HG03439 (cell line): Measurements from ENCODE around the gene LIPE.
"Not testable (repeated sequence)": the region's sequence is repeated elsewhere in the genome, so short reads cannot be mapped to it uniquely, and the experiment has no call there.

Experiments
- ATAC-seq: cut with Tn5 transposase; IDR thresholded peaks from one replicate; pipeline ENCODE4 v1.9.1; 2021; ENCODE audit warnings: mild to moderate bottlenecking, moderate library complexity; ENCODE audit not compliant: unreplicated experiment

The LIPE gene, protein sequence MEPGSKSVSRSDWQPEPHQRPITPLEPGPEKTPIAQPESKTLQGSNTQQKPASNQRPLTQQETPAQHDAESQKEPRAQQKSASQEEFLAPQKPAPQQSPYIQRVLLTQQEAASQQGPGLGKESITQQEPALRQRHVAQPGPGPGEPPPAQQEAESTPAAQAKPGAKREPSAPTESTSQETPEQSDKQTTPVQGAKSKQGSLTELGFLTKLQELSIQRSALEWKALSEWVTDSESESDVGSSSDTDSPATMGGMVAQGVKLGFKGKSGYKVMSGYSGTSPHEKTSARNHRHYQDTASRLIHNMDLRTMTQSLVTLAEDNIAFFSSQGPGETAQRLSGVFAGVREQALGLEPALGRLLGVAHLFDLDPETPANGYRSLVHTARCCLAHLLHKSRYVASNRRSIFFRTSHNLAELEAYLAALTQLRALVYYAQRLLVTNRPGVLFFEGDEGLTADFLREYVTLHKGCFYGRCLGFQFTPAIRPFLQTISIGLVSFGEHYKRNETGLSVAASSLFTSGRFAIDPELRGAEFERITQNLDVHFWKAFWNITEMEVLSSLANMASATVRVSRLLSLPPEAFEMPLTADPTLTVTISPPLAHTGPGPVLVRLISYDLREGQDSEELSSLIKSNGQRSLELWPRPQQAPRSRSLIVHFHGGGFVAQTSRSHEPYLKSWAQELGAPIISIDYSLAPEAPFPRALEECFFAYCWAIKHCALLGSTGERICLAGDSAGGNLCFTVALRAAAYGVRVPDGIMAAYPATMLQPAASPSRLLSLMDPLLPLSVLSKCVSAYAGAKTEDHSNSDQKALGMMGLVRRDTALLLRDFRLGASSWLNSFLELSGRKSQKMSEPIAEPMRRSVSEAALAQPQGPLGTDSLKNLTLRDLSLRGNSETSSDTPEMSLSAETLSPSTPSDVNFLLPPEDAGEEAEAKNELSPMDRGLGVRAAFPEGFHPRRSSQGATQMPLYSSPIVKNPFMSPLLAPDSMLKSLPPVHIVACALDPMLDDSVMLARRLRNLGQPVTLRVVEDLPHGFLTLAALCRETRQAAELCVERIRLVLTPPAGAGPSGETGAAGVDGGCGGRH

DNA sequence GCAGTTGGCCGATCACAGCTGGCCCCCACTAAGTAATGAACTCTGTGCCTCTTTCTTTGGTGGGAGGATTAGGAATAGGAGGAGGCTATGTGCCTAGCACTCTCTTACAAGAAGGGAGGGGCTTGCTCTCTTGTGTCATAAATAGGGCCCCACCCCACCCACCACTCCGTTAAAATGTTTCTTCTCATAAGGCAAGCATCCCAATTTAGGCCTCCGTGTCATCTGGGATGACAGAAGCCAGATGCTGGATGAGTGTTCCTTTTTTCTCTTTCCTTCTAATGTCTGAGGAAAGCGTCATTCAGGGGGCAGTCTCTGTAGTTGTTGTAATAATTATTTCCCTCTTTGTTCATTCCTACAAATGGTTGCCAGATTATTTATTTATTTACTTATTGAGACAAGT is at the start of gene LIPE:
TSS of gene LIPE (minus strand) at position 76 of the 400 bp plus-strand sequence. CDS start 239 bp downstream, outside the sequence.
- ATAC-seq = no peak

DNA sequence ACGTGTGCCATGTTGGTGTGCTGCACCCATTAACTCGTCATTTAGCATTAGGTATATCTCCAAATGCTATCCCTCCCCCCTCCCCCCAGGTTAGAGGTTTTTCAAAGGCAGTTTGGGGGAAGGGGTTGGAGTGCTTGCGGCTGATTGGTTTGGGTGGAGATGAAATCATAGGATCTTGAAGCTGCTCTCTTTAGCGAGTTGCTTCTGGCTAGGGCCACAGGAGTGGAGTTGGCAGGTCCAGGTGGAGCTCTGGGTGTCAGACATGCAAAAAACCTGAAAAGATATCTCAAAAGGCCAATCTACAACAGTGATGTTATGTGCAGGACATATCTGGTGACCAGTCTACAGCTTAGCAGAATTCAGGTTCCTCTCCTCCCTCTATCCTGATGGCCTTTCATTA is 48.2 kb upstream of the LIPE start:
- no peak for ATAC-seq

DNA sequence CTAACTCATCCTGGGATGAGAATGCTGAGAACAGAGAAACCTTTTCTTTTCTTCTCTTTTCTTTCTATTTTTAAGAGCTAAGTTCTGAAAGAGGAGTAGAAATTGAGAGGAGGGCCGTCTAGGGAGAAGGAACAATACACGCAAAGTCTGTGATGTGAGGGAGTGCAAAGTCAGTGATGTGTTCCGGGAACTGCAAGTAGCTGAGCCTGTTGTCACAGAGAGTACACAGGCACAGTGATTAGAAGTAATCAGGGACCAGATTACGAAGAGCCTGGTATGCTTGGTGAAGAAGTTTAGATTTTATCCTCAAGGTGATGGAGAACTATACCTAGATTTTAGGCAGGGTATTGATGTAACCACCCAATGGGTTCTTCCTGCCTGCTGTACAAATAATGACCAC is 47.6 kb upstream of the LIPE start:
- no peak for ATAC-seq

DNA sequence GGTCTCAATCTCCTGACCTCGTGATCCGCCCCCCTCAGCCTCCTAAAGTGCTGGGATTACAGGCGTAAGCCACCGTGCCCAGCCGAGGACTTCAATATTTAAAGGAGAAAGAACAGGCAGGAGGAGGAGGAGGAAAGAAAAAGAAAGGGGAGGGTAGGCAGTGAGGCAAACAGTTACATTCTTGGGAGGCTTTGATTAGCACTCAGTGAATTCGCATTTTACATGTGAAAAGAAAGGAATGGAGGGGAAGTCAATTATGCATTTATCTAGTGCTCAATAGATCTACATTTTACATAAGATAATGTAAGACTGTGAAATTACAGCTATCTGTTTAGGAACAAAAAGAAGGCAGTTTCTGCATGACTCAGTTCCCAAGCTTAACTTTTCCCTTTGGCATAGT is 46.5 kb upstream of the LIPE start:
- ATAC-seq = no peak

DNA sequence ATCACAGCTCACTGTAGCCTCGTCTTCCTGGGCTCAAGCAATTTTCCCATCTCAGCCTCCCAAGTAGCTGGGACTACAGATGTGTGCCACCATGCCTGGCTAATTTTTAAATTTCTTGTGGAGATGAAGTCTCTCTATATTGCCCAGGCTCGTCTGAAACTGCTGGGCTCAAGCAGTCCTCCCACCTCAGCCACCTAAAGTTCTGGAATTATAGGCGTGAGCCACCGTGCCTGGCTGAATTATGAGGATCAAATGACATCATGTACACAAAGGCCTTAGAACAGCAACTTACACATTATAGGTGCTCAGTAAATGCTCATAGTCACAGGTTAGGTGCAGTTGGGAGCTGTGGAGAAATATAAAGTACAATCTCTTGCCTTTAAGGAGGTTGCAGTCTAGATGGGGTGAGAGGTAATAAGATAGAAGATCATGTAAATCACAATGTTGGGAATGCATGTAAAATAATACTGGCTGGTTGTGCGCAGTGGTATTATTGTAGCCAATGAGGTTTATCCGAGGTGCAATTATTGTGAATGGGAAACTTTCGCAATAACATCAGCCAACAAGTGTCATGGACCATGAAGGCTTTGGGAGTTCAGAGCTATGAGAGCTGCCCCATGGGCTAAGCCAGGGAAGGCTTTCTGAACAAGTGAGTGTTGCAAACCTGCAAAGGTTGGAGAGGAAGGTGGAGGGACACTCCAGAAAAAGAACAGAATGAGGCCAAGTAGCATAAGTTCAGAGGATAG is 45.4 kb upstream of the LIPE start:
- ATAC-seq = no peak

DNA sequence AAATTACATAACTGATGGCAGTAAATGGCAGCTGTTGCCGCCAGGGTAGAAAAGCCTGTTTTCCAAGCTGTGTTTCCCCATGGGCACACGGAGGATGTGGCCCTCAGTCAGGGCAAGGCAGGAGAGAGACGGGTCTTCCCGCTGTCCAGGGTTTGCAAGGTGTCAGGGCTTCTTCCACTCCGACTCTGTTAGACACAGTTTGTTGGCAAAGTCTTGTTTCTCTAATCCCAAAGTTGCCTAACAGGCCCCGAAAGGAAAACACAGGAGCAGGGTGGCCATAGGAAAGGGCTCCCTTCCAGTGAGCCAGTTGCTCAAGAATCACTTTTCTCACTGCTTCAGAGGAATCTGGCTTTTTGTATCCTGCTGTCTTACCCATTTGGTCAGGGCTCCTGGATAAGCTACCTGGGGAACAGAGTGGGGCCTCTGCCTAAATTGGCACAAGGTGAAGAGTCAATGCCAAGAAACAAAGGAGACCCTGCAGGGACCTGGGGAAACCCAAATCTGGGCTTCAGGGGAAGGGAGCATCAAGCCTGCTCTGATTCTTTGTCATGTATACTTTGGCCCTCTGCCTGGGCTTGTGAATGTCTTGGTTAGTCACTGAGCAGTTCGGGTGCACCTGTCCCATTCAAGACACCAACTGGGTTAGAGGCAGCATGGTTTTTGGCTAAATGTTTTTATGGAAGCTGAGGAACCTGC is 44.5 kb upstream of the LIPE start:
- ATAC-seq = no peak

DNA sequence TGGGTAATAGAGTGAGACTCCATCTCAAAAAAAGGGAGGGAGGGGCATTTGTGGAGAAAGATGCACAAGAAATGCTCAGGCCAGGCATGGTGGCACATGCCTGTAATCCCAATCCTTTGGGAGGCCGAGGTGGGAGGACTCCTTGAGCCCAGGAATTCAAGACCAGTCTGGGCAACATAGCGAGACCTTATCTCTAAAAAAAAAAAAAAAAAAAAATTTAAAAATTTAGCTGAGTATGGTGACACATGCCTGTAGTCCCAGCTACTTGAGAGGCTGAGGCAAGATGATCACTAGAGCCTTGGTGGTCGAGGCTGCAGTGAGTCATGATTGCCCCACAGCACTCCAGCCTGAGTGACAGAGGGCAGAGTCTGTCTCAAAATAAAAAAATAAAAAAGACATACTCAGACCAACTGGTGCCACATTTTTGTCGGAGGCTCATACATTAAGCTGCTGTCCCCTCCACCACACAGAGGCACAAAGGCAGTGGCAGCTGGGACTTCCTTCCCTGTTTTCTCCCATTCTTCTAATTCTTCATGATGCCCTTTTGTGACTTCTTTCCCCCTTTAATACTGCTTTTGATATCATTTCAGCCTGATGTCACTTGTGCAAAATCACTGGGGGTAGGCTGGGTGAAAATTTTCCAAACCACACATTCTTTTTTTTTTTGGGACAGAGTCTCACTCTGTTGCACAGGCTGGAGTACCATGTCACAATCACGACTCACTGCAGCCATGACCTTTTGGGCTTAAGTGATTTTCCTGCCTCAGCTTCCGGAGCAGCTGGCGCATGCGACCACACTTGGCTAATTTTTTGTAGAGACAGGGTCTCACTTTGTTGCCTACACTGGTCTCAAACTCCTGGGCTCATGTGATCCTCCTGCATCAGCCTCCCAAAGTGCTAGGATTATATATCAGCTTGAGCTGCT is 42.4 kb upstream of the LIPE start:
- ATAC-seq = no peak

DNA sequence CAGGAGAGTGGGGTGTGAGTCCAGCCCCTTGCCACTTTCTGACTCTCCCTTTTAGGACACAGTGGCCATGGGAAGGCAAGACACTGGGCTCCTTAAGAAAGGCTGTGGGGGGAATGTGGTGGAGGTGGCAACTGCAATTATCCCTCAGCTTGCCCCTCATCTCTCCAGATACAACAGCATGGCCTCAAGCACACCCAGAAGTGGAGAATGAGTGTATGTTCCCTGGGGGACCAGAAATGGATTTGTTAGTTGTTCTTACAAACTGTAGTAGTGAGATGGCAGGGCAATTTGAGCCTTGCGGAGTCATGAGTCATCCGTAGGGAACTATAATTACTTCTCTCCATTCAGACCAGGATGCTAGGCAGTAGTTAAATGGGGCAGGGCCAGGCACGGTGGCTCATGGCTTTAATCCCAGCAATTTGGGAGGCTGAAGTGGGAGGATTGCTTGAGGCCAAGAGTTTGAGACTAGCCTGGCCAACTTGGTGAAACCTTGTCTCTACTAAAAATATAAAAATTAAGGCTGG is 41.1 kb upstream of the LIPE start:
- no peak for ATAC-seq

DNA sequence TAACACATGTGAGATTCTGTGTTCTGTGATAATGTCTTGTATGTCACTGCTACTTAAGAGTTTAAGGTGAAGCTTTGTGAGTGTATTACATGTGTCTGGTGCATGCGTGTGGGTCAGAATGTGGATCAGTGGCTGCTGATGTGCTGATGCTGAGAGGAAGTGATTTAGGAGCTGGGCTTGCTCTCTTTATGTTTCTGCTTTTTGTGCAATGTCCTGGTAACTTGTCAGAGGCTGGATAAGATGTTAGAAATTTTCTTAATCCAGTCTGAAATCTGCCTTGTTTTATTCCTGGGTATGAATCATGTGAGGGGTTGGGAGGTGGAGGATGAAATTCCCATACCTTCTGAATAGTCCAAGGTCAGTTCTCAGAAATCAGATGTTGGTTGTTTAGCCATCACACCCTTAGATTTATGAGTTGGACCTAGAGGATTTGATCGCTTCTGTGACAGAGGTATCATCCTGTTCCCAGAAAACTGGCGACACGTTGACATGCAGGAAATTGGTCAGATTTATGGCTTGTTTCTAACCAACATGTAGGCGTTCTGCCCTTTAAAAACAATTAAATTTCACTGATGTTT is 40.1 kb upstream of the LIPE start:
- ATAC-seq = no peak

DNA sequence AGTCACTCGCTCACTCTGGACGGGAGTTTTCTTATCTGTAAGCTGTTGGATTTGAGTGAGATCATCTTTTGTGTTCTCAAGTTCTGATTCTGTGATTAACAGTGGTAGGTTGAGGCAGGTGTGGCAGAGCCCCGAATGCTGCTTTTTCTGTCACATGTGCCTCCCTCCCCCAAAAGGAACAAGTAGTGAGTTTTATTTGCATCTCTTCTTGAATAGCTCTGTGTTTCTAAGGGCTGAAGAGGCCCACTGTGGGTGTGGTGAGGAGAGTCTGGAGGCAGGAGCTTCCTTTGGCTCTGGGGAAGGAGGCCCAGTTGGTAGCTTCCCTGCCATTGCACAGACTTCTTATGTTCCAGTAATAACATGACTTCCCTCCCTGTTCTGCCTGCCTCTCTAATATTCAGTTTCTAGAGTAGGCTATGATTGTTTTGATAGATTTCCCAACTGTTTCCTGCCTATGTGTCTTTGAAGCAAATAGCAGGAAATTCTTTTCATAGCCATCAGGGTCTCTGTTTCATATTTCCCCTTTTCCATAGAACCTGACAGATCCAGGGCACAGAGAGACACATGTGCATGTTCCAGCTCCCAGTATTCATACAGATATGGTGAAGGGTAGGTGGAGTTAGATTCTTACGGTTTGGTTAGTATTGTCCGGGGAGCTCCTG is 39.5 kb upstream of the LIPE start:
- ATAC-seq = no peak

DNA sequence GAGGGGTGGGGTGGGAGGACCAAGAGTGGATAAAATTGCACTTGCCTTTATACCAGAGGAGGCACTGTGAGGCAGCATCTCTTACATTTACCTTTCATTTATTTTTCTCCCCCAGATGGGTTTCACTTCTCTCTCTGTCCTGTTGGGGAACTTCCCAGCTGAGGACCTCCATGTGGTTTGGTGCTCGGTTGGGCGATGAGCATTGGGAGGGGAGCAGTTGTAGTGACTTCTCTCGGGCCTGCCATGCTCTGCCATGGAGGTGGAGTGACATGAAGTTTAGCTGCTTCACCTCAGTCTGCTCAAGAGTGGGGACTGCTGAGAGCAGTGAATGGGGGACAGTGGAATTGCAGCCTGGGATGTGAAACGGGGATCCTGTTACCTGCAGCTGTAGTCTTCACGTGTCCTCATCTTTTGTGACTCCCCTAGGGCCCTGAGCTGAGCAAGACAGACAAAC is 38.7 kb upstream of the LIPE start:
- ATAC-seq = peak; percentile 68

DNA sequence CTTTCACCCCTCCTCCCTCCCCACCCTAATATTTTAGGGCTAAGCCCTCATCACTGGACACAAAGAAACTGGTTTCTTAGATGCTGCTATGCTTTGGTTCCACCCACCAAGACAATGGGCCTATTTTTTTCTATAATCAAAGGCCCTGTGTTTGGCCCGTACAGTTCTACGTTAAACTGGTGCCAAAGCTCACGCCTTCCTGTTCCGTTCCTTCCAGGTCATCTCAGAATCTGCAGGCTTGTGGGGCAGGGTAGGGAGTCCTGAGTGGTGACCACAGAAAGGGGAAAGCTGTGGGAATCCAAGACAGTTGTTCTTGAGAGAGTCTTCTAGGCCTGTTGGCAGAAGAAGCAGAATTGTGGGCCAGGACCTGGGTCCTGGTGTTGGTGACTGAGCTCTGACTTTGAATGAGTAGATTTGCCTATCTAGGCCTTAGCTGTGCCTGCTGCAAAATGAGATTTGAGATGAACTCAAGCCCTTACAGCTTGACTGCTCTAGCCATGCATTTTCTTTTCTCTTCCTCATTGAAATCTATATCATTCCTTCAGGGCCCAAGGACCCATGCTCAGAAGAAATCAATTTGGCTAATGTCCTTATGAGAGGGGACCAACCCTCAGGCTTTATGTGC is 34.6 kb upstream of the LIPE start:
- ATAC-seq = no peak

DNA sequence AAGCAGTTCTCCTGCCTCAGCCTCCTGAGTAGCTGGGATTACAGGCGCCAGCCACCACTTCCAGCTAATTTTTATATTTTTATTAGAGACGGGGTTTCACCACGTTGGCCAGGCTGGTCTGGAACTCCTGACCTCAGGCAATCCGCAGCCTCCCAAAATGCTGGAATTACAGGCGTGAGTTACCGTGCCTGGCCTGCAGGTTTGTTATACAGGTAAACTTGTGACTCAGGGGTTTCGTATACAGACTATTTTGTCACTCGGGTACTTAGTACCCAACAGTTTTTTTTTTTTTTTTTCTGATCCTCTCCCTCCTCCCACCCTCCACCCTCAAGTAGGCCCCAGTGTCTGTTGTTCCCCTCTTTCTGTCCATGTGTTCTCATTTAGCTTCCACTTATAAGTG is 34.0 kb upstream of the LIPE start:
- ATAC-seq = not testable (repeated sequence)

DNA sequence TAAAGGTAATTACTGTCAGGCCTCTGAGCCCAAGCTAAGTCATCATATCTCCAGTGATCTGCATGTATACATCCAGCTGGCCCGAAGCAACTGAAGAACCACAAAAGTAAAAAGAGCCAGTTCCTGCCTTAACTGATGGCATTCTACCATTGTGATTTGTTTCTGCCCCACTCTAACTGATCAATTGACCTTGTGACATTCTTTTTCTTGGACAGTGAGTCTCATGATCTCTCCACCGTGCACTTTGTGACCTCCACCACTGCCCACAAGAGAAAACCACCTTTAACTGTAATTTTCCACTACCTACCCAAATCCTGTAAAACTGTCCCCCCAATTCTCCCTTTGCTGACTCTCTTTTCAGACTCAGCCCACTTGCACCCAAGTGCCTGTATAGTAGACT is 32.7 kb upstream of the LIPE start:
- ATAC-seq = no peak

DNA sequence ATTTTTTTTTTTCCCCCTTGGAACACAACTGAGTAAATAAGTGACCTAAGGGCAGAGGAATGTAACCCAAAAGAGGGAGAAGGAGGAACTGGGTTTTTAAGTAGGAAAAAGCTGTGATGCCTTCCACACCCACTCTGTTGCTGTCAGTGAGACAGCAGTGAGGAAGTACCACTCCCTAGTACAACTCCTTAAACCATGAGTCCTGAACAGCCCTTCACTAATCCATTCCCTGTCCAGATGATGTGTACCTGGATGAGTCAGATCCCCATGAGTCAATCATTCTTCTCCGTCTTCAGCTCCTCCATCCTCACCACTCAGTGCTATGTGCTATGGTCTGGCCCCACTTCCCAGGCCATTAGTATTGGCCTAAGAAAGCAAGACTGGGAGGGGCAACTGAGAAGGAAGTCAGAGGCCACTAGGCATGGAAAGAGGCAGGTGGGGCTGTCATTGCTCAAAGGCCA is 28.5 kb upstream of the LIPE start:
- ATAC-seq = no peak

DNA sequence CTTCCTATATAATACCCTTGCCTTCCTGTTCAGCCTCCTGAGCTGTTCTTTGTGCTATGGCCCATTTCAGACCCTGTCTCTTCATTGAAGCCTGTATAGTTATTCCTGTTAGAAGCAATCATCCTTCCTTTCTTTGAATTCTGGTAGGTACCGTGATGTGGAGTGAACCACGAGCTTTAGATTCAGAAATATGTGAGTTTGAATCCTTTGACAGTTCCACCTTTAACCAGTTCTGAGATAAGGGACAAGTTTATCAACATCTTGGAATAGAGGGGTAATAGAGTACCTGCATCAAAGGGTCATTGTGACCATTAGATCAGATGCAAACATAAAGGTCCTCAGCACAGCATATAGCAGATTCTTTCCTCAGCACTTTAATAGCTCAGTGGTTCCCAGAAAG is 27.9 kb upstream of the LIPE start:
- ATAC-seq = no peak

DNA sequence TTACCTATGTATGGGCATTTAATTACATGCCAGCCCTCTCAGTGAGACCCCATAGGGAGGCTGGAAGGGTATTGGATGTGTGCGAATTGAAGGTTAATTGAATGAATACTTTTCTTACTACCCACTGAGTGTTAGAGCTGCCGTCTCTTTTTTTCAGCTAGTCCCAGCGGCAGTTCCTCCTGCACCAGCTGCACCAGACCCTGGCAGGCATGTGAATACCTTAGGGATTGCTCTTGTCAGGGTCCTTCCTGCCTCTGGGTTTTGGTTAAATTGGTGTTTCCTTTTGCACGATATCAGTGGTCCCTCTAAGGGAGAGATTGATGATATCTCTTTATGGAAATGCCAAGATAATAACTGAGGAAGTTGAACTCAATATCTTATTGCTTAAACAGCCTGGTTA is 25.4 kb upstream of the LIPE start:
- ATAC-seq = no peak
